ENCODE results near the gene IZUMO1. TPM values are rescaled to one million over a fixed set of nuclear protein-coding genes. Genes with fewer than 3 reads are reported as not detected.

IZUMO1 gene
- total and polyA plus RNA-seq, 9 of the 15 experiments (the other 6 are each of a cell fraction or from before 2014, with no cell fraction given) = 0.14 to 2.1 (median 0.73) TPM

DNA sequence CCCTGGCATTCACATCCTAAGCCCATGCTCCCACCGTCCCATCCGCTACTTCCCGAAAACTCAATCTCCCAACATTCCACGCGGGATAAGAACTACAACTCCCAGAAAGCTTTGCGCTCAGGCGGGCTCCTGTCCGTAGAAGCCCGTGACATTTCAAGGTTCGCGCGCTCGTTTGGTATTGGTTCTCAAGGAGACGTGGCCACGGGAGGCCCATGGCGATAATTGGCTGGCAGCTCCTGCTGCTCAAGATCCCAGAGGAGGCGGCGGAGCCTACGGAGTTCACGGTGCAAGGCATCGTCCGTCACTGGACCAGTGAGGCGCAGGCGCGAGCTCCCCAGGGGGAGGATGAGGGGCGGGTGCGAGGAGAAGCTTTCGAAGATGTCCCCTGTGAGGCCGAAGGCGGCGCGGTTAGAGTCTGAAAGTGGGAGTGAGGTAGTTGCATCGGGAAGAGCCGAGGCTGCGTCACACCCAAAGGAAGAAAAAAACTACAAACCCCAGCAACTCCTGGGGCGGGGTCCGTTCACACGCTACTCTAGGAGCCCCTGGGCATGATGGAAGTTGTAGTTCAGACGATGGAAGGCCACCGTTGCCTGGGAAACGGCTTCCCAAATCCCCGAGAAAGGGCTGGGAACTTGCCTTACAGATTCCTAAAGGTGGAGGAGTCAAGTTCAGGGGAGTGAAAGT, 26.0 kb downstream of the IZUMO1 start:
- Histone ChIP-seq H3K4me3 (peak overlapping the region; percentile 54), H3K9ac (ENCODE audit: insufficient read depth in 1 of 2, low read depth in 2 of 2, low read length in 2 of 2) (peak overlapping the region; percentile 69 to 91), H3K4me2 (ENCODE audit: insufficient read depth, low read length) (peak overlapping the region; percentile 84), H3K9me3 (replicated peaks; ENCODE audit: control insufficient read depth, insufficient read depth, low read depth, low read length) (no peaks in the 10 kb centered on the region), H3K36me3 (ENCODE audit: control insufficient read depth, insufficient read depth, low read length) (no peaks in the 10 kb centered on the region; the same call in 2 of the 3 replicates), H2AFZ (ENCODE audit: low read depth, low read length) (peak overlapping the region; percentile 98), H3K79me2 (ENCODE audit: control insufficient read depth, insufficient read depth, low read length) (no peaks in the 10 kb centered on the region), H3K4me1 (replicated peaks in 1 of 2; ENCODE audit: control insufficient read depth in 2 of 2, insufficient read depth in 2 of 2, low read length in 2 of 2) (peaks cover 14 to 54% of the 10 kb centered on the region in 2 experiments), H3K27ac (ENCODE audit: extremely low read depth, low read depth, low read length) (peak overlapping the region; percentile 75), H3K9me1 (ENCODE audit: control insufficient read depth, insufficient read depth, low read length) (no peaks in the 10 kb centered on the region), H3K27me3 (ENCODE audit: control insufficient read depth in 2 of 2, insufficient read depth in 2 of 2, low read length in 2 of 2) (no peaks in the 10 kb centered on the region), H4K20me1 (replicated peaks; ENCODE audit: control insufficient read depth, insufficient read depth, low read length) (no peaks in the 10 kb centered on the region)
- peak; percentile 99 for FAIRE-seq
- ChIA-PET CTCF (ENCODE audit: low intra/inter-chr PET ratio) (no interaction called here), POLR2A (interaction anchor here (0.6 to 1.1 kb wide), 8 partner anchors 11 to 215 kb away, joined by 3 to 10 read pairs (median 3); partner anchors contain the start of gene SPHK2)
- DNase-seq (ENCODE audit: extremely low read depth in 1 of 4, low spot score in 3 of 4) = peak; percentile 89 to 98 (median 93)
- intact Hi-C loops (cut with micrococcal nuclease) = no loop called here
- peak; percentile 94 for ATAC-seq
- under 1% methylated on average over 42 of the region's 42 CpGs for WGBS (ENCODE audit: insufficient coverage, low coverage, missing lambda C conversion rate)
- in situ Hi-C loops (cut with MboI) = no loop called here
- BruUV-seq (replicated peaks) = no TSS peak
- TF ChIP-seq, protein P1, sequence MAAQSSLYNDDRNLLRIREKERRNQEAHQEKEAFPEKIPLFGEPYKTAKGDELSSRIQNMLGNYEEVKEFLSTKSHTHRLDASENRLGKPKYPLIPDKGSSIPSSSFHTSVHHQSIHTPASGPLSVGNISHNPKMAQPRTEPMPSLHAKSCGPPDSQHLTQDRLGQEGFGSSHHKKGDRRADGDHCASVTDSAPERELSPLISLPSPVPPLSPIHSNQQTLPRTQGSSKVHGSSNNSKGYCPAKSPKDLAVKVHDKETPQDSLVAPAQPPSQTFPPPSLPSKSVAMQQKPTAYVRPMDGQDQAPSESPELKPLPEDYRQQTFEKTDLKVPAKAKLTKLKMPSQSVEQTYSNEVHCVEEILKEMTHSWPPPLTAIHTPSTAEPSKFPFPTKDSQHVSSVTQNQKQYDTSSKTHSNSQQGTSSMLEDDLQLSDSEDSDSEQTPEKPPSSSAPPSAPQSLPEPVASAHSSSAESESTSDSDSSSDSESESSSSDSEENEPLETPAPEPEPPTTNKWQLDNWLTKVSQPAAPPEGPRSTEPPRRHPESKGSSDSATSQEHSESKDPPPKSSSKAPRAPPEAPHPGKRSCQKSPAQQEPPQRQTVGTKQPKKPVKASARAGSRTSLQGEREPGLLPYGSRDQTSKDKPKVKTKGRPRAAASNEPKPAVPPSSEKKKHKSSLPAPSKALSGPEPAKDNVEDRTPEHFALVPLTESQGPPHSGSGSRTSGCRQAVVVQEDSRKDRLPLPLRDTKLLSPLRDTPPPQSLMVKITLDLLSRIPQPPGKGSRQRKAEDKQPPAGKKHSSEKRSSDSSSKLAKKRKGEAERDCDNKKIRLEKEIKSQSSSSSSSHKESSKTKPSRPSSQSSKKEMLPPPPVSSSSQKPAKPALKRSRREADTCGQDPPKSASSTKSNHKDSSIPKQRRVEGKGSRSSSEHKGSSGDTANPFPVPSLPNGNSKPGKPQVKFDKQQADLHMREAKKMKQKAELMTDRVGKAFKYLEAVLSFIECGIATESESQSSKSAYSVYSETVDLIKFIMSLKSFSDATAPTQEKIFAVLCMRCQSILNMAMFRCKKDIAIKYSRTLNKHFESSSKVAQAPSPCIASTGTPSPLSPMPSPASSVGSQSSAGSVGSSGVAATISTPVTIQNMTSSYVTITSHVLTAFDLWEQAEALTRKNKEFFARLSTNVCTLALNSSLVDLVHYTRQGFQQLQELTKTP (IDR thresholded peaks at IDR 0.05; ENCODE audit: low read depth in 1 of 2, partially characterized antibody in 2 of 2) = peak; percentile 69 to 100
- TF ChIP-seq, protein P2, sequence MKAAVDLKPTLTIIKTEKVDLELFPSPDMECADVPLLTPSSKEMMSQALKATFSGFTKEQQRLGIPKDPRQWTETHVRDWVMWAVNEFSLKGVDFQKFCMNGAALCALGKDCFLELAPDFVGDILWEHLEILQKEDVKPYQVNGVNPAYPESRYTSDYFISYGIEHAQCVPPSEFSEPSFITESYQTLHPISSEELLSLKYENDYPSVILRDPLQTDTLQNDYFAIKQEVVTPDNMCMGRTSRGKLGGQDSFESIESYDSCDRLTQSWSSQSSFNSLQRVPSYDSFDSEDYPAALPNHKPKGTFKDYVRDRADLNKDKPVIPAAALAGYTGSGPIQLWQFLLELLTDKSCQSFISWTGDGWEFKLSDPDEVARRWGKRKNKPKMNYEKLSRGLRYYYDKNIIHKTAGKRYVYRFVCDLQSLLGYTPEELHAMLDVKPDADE (conservative IDR thresholded peaks at IDR 0.05; ENCODE audit: control insufficient read depth, low read depth, low read length) = peak; percentile 97
- TF ChIP-seq, protein P3, sequence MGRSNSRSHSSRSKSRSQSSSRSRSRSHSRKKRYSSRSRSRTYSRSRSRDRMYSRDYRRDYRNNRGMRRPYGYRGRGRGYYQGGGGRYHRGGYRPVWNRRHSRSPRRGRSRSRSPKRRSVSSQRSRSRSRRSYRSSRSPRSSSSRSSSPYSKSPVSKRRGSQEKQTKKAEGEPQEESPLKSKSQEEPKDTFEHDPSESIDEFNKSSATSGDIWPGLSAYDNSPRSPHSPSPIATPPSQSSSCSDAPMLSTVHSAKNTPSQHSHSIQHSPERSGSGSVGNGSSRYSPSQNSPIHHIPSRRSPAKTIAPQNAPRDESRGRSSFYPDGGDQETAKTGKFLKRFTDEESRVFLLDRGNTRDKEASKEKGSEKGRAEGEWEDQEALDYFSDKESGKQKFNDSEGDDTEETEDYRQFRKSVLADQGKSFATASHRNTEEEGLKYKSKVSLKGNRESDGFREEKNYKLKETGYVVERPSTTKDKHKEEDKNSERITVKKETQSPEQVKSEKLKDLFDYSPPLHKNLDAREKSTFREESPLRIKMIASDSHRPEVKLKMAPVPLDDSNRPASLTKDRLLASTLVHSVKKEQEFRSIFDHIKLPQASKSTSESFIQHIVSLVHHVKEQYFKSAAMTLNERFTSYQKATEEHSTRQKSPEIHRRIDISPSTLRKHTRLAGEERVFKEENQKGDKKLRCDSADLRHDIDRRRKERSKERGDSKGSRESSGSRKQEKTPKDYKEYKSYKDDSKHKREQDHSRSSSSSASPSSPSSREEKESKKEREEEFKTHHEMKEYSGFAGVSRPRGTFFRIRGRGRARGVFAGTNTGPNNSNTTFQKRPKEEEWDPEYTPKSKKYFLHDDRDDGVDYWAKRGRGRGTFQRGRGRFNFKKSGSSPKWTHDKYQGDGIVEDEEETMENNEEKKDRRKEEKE (IDR thresholded peaks at IDR 0.05; ENCODE audit: borderline replicate concordance in 1 of 2, control insufficient read depth in 1 of 2, low read depth in 2 of 2, low read length in 1 of 2) = 0 out of 4 replicates have a peak, but pooled peaks of 1 of the 2 experiments have one; percentile 40
- TF ChIP-seq ZNF764 (CRISPR knock-in tag; IDR thresholded peaks at IDR 0.05; ENCODE audit: low read depth) (no peak), PCBP1 (IDR thresholded peaks at IDR 0.05; ENCODE audit: low read depth, low read length, poor library complexity, severe bottlenecking) (no peak)
- TF ChIP-seq, protein P4, sequence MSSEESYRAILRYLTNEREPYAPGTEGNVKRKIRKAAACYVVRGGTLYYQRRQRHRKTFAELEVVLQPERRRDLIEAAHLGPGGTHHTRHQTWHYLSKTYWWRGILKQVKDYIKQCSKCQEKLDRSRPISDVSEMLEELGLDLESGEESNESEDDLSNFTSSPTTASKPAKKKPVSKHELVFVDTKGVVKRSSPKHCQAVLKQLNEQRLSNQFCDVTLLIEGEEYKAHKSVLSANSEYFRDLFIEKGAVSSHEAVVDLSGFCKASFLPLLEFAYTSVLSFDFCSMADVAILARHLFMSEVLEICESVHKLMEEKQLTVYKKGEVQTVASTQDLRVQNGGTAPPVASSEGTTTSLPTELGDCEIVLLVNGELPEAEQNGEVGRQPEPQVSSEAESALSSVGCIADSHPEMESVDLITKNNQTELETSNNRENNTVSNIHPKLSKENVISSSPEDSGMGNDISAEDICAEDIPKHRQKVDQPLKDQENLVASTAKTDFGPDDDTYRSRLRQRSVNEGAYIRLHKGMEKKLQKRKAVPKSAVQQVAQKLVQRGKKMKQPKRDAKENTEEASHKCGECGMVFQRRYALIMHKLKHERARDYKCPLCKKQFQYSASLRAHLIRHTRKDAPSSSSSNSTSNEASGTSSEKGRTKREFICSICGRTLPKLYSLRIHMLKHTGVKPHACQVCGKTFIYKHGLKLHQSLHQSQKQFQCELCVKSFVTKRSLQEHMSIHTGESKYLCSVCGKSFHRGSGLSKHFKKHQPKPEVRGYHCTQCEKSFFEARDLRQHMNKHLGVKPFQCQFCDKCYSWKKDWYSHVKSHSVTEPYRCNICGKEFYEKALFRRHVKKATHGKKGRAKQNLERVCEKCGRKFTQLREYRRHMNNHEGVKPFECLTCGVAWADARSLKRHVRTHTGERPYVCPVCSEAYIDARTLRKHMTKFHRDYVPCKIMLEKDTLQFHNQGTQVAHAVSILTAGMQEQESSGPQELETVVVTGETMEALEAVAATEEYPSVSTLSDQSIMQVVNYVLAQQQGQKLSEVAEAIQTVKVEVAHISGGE (CRISPR knock-in tag; IDR thresholded peaks at IDR 0.05) = peak in 1 of 3 experiments; percentile 79; a peak in 2 of 6 replicates
